Measurements from ENCODE around the gene IGF2BP1. TPM values are rescaled to one million over a fixed set of nuclear protein-coding genes. Genes with fewer than 3 reads are reported as not detected.

The IGF2BP1 gene
- polyA plus RNA-seq, 1 donor from 2014 or later = 13.0 TPM

DNA sequence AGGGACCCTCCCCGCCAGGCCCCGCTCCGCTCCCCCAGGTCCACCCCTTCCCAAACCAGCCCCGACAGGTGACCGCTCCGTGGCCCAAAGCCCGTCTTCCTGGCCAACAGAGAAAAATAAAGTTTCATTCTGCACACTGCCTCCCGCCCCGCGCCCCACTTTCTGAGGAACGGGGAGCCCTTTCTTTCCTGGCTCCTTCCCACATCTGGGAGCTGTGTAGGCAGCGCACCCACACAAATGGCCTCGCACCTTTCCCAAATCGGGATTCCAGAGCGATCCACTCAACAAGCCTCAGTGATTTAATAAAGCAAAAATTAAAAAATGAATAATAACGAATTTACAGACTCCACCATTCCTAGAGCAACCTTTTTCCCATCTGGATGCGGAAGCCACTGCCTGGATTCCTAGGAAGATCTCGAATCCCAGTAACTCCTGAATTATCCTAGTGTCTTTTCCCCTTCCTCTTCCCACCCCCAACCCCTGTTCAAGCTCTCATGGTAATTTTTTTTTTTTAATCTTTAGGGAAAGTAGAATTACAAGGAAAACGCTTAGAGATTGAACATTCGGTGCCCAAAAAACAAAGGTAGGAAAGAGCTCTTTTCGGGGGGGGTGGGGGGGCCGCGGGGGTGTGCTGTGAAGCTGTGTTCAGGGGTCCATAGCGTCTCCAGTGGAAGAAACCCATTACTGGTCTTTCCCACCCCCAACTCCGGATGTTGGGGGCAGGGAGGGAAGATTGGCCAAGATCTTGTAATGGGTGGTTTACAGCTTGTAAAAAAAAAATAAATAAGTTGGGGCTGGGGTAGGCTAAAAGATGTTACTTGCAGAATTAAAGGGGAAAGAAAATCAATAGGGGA lies 1.6 kb downstream of the IGF2BP1 start:
- H3K9me2 ChIP-seq (ENCODE audit: insufficient read depth, low read length) = no peaks in the 10 kb centered on the region
- peak overlapping the region; percentile 95 for H3K27ac ChIP-seq (ENCODE audit: low read length)
- H3K79me2 ChIP-seq (replicated peaks; ENCODE audit: insufficient read depth, low read length) = peaks cover 65% of the 10 kb centered on the region
- peak overlapping the region; percentile 92 for H3K4me3 ChIP-seq (ENCODE audit: low read length)
- no peaks in the 10 kb centered on the region for H3K36me3 ChIP-seq (ENCODE audit: insufficient read depth, low read length)
- peak overlapping the region; percentile 93 for H3K9ac ChIP-seq (ENCODE audit: low read length)
- peak overlapping the region; percentile 19 for H2AFZ ChIP-seq (ENCODE audit: low read depth, low read length)
- H3K4me2 ChIP-seq (ENCODE audit: low read length) = peak overlapping the region; percentile 87
- H4K20me1 ChIP-seq (ENCODE audit: insufficient read depth) = peaks cover 3% of the 10 kb centered on the region
- no peaks in the 10 kb centered on the region for H3K27me3 ChIP-seq (ENCODE audit: insufficient read depth, low read depth, low read length)
- no peaks in the 10 kb centered on the region for H3K9me3 ChIP-seq (ENCODE audit: low read length)
- H3F3A ChIP-seq (ENCODE audit: insufficient read depth, low read length, poor library complexity, severe bottlenecking) = peaks cover 2% of the 10 kb centered on the region
- TF ChIP-seq, protein P1, sequence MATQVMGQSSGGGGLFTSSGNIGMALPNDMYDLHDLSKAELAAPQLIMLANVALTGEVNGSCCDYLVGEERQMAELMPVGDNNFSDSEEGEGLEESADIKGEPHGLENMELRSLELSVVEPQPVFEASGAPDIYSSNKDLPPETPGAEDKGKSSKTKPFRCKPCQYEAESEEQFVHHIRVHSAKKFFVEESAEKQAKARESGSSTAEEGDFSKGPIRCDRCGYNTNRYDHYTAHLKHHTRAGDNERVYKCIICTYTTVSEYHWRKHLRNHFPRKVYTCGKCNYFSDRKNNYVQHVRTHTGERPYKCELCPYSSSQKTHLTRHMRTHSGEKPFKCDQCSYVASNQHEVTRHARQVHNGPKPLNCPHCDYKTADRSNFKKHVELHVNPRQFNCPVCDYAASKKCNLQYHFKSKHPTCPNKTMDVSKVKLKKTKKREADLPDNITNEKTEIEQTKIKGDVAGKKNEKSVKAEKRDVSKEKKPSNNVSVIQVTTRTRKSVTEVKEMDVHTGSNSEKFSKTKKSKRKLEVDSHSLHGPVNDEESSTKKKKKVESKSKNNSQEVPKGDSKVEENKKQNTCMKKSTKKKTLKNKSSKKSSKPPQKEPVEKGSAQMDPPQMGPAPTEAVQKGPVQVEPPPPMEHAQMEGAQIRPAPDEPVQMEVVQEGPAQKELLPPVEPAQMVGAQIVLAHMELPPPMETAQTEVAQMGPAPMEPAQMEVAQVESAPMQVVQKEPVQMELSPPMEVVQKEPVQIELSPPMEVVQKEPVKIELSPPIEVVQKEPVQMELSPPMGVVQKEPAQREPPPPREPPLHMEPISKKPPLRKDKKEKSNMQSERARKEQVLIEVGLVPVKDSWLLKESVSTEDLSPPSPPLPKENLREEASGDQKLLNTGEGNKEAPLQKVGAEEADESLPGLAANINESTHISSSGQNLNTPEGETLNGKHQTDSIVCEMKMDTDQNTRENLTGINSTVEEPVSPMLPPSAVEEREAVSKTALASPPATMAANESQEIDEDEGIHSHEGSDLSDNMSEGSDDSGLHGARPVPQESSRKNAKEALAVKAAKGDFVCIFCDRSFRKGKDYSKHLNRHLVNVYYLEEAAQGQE (IDR thresholded peaks at IDR 0.05; ENCODE audit: borderline replicate concordance) = peak; percentile 84
- no peak for TF ChIP-seq SMC3 (conservative IDR thresholded peaks at IDR 0.05; ENCODE audit: poor library complexity)
- peak; percentile 5 for TF ChIP-seq POLR2AphosphoS5 (IDR thresholded peaks at IDR 0.05)

DNA sequence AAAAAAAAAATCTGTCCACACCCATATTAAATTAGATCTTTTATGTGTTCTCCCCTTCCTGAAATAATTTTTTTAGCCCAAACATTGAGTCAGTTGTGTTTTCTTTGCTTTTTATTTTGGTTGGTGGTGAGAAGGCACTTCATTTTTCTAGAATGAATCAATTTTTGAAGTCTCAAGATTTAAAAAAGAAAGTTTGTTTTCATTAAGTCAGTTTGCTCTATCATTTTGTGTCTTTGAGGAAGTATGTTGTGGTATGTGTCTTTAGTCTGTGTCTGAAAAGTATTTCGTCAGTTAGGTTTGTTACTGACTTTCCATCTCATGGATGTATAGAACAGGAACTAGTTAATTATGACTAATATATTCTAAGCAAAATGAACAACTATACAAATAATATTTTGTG lies 3.8 kb downstream of the IGF2BP1 start:
- no peaks in the 10 kb centered on the region for H3K9me2 ChIP-seq (ENCODE audit: insufficient read depth, low read length)
- peaks cover 2% of the 10 kb centered on the region for H3F3A ChIP-seq (ENCODE audit: insufficient read depth, low read length, poor library complexity, severe bottlenecking)
- peak overlapping the region; percentile 87 for H3K4me2 ChIP-seq (ENCODE audit: low read length)
- H2AFZ ChIP-seq (ENCODE audit: low read depth, low read length) = no peak overlapping the region
- peak overlapping the region; percentile 93 for H3K9ac ChIP-seq (ENCODE audit: low read length)
- H3K4me3 ChIP-seq (ENCODE audit: low read length) = peak overlapping the region; percentile 92
- H3K27me3 ChIP-seq (ENCODE audit: insufficient read depth, low read depth, low read length) = no peaks in the 10 kb centered on the region
- H3K27ac ChIP-seq (ENCODE audit: low read length) = no peak overlapping the region
- H3K79me2 ChIP-seq (replicated peaks; ENCODE audit: insufficient read depth, low read length) = peaks cover 86% of the 10 kb centered on the region
- H3K36me3 ChIP-seq (ENCODE audit: insufficient read depth, low read length) = no peaks in the 10 kb centered on the region
- H3K9me3 ChIP-seq (ENCODE audit: low read length) = no peaks in the 10 kb centered on the region
- H4K20me1 ChIP-seq (ENCODE audit: insufficient read depth) = peaks cover 6% of the 10 kb centered on the region
- TF ChIP-seq POLR2AphosphoS5 (IDR thresholded peaks at IDR 0.05) (no peak), MXI1 (conservative IDR thresholded peaks at IDR 0.05; ENCODE audit: poor library complexity, severe bottlenecking) (no peak), EP300 (conservative IDR thresholded peaks at IDR 0.05; ENCODE audit: poor library complexity, severe bottlenecking) (no peak), EZH2 (IDR thresholded peaks at IDR 0.05; ENCODE audit: borderline replicate concordance, insufficient read depth, low read length, poor library complexity, severe bottlenecking) (no peak), RAD21 (conservative IDR thresholded peaks at IDR 0.05) (no peak), TAF1 (IDR thresholded peaks at IDR 0.05; ENCODE audit: low read depth) (no peak), SMC3 (conservative IDR thresholded peaks at IDR 0.05; ENCODE audit: poor library complexity) (no peak)
- TF ChIP-seq, protein P2, sequence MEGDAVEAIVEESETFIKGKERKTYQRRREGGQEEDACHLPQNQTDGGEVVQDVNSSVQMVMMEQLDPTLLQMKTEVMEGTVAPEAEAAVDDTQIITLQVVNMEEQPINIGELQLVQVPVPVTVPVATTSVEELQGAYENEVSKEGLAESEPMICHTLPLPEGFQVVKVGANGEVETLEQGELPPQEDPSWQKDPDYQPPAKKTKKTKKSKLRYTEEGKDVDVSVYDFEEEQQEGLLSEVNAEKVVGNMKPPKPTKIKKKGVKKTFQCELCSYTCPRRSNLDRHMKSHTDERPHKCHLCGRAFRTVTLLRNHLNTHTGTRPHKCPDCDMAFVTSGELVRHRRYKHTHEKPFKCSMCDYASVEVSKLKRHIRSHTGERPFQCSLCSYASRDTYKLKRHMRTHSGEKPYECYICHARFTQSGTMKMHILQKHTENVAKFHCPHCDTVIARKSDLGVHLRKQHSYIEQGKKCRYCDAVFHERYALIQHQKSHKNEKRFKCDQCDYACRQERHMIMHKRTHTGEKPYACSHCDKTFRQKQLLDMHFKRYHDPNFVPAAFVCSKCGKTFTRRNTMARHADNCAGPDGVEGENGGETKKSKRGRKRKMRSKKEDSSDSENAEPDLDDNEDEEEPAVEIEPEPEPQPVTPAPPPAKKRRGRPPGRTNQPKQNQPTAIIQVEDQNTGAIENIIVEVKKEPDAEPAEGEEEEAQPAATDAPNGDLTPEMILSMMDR (IDR thresholded peaks at IDR 0.05; ENCODE audit: poor library complexity, severe bottlenecking) = no peak
- TF ChIP-seq, protein P1 (IDR thresholded peaks at IDR 0.05; ENCODE audit: borderline replicate concordance) = no peak

All from neural cell (in vitro differentiated cells).